Measurements from ENCODE around the gene UNKL.

Gene UNKL

GRCh38 chr16:1408171-1408837, 6.2 kb downstream of the UNKL start:
- Histone ChIP-seq H3K36me3 (ENCODE audit: control insufficient read depth, insufficient read depth, low read length, severe bottlenecking) (peaks cover 5% of the 10 kb centered on the region), H3K9ac (ENCODE audit: low read length) (peak overlapping the region; percentile 78), H3K4me1 (ENCODE audit: control insufficient read depth, insufficient read depth, low read length) (peaks cover 14% of the 10 kb centered on the region), H3K4me3 (ENCODE audit: low read length) (peak overlapping the region; percentile 85), H3K9me3 (ENCODE audit: control insufficient read depth, low read length) (no peaks in the 10 kb centered on the region), H3K27me3 (replicated peaks; ENCODE audit: control insufficient read depth, insufficient read depth, low read length) (no peaks in the 10 kb centered on the region)
- peak; percentile 98 for DNase-seq (ENCODE audit: low read depth)

- no peak for DNase-seq (ENCODE audit: low read depth)
- H3K36me3 ChIP-seq (ENCODE audit: control insufficient read depth, insufficient read depth, low read length, severe bottlenecking): peaks cover 8% of the 10 kb centered on the region
- peak overlapping the region; percentile 75 for H3K9ac ChIP-seq (ENCODE audit: low read length)
- H3K27me3 ChIP-seq (replicated peaks; ENCODE audit: control insufficient read depth, insufficient read depth, low read length): no peaks in the 10 kb centered on the region
- no peaks in the 10 kb centered on the region for H3K9me3 ChIP-seq (ENCODE audit: control insufficient read depth, low read length)
- H3K4me3 ChIP-seq (ENCODE audit: low read length): peak overlapping the region; percentile 85
- peaks cover 12% of the 10 kb centered on the region for H3K4me1 ChIP-seq (ENCODE audit: control insufficient read depth, insufficient read depth, low read length)
These were observed 6.8 kb downstream of the UNKL start for GRCh38 chr16:1407753-1408152.

GRCh38 chr16:1403733-1404132, 10.8 kb downstream of the UNKL start:
- no peak for DNase-seq (ENCODE audit: low read depth)
- no peak overlapping the region for H3K9ac ChIP-seq (ENCODE audit: low read length)
- peaks cover 25% of the 10 kb centered on the region for H3K36me3 ChIP-seq (ENCODE audit: control insufficient read depth, insufficient read depth, low read length, severe bottlenecking)
- H3K4me1 ChIP-seq (ENCODE audit: control insufficient read depth, insufficient read depth, low read length): peaks cover 10% of the 10 kb centered on the region
- no peaks in the 10 kb centered on the region for H3K27me3 ChIP-seq (replicated peaks; ENCODE audit: control insufficient read depth, insufficient read depth, low read length)
- no peak overlapping the region for H3K4me3 ChIP-seq (ENCODE audit: low read length)
- no peaks in the 10 kb centered on the region for H3K9me3 ChIP-seq (ENCODE audit: control insufficient read depth, low read length)

GRCh38 chr16:1403036-1403435, 11.5 kb downstream of the UNKL start:
- Histone ChIP-seq H3K36me3 (ENCODE audit: control insufficient read depth, insufficient read depth, low read length, severe bottlenecking) (peaks cover 31% of the 10 kb centered on the region), H3K9me3 (ENCODE audit: control insufficient read depth, low read length) (no peaks in the 10 kb centered on the region), H3K9ac (ENCODE audit: low read length) (no peak overlapping the region), H3K27me3 (replicated peaks; ENCODE audit: control insufficient read depth, insufficient read depth, low read length) (no peaks in the 10 kb centered on the region), H3K4me1 (ENCODE audit: control insufficient read depth, insufficient read depth, low read length) (peaks cover 5% of the 10 kb centered on the region), H3K4me3 (ENCODE audit: low read length) (no peak overlapping the region)
- no peak for DNase-seq (ENCODE audit: low read depth)

GRCh38 chr16:1401758-1402154, 12.7 kb downstream of the UNKL start:
- no peak overlapping the region for H3K9ac ChIP-seq (ENCODE audit: low read length)
- H3K4me1 ChIP-seq (ENCODE audit: control insufficient read depth, insufficient read depth, low read length): no peaks in the 10 kb centered on the region
- no peak for DNase-seq (ENCODE audit: low read depth)
- H3K36me3 ChIP-seq (ENCODE audit: control insufficient read depth, insufficient read depth, low read length, severe bottlenecking): peaks cover 31% of the 10 kb centered on the region
- no peak overlapping the region for H3K4me3 ChIP-seq (ENCODE audit: low read length)
- H3K27me3 ChIP-seq (replicated peaks; ENCODE audit: control insufficient read depth, insufficient read depth, low read length): no peaks in the 10 kb centered on the region
- H3K9me3 ChIP-seq (ENCODE audit: control insufficient read depth, low read length): no peaks in the 10 kb centered on the region

- no peak for DNase-seq (ENCODE audit: low read depth)
- H3K36me3 ChIP-seq (ENCODE audit: control insufficient read depth, insufficient read depth, low read length, severe bottlenecking): peaks cover 31% of the 10 kb centered on the region
- H3K4me3 ChIP-seq (ENCODE audit: low read length): no peak overlapping the region
- no peak overlapping the region for H3K9ac ChIP-seq (ENCODE audit: low read length)
- no peaks in the 10 kb centered on the region for H3K4me1 ChIP-seq (ENCODE audit: control insufficient read depth, insufficient read depth, low read length)
- H3K27me3 ChIP-seq (replicated peaks; ENCODE audit: control insufficient read depth, insufficient read depth, low read length): no peaks in the 10 kb centered on the region
- H3K9me3 ChIP-seq (ENCODE audit: control insufficient read depth, low read length): no peaks in the 10 kb centered on the region
These were observed 13.3 kb downstream of the UNKL start for GRCh38 chr16:1401061-1401757.

GRCh38 chr16:1398826-1399581, 15.5 kb downstream of the UNKL start:
- Histone ChIP-seq H3K9ac (ENCODE audit: low read length) (no peak overlapping the region), H3K9me3 (ENCODE audit: control insufficient read depth, low read length) (no peaks in the 10 kb centered on the region), H3K27me3 (replicated peaks; ENCODE audit: control insufficient read depth, insufficient read depth, low read length) (no peaks in the 10 kb centered on the region), H3K36me3 (ENCODE audit: control insufficient read depth, insufficient read depth, low read length, severe bottlenecking) (peaks cover 31% of the 10 kb centered on the region), H3K4me3 (ENCODE audit: low read length) (no peak overlapping the region), H3K4me1 (ENCODE audit: control insufficient read depth, insufficient read depth, low read length) (no peaks in the 10 kb centered on the region)
- DNase-seq (ENCODE audit: low read depth): no peak

GRCh38 chr16:1398351-1398750, 16.2 kb downstream of the UNKL start:
- Histone ChIP-seq H3K27me3 (replicated peaks; ENCODE audit: control insufficient read depth, insufficient read depth, low read length) (no peaks in the 10 kb centered on the region), H3K4me3 (ENCODE audit: low read length) (no peak overlapping the region), H3K4me1 (ENCODE audit: control insufficient read depth, insufficient read depth, low read length) (no peaks in the 10 kb centered on the region), H3K9me3 (ENCODE audit: control insufficient read depth, low read length) (no peaks in the 10 kb centered on the region), H3K36me3 (ENCODE audit: control insufficient read depth, insufficient read depth, low read length, severe bottlenecking) (peaks cover 37% of the 10 kb centered on the region), H3K9ac (ENCODE audit: low read length) (no peak overlapping the region)
- no peak for DNase-seq (ENCODE audit: low read depth)

GRCh38 chr16:1397779-1398178, 16.7 kb downstream of the UNKL start:
- Histone ChIP-seq H3K36me3 (ENCODE audit: control insufficient read depth, insufficient read depth, low read length, severe bottlenecking) (peaks cover 38% of the 10 kb centered on the region), H3K9me3 (ENCODE audit: control insufficient read depth, low read length) (no peaks in the 10 kb centered on the region), H3K4me3 (ENCODE audit: low read length) (no peak overlapping the region), H3K9ac (ENCODE audit: low read length) (no peak overlapping the region), H3K4me1 (ENCODE audit: control insufficient read depth, insufficient read depth, low read length) (no peaks in the 10 kb centered on the region), H3K27me3 (replicated peaks; ENCODE audit: control insufficient read depth, insufficient read depth, low read length) (no peaks in the 10 kb centered on the region)
- no peak for DNase-seq (ENCODE audit: low read depth)

GRCh38 chr16:1395444-1396031, 19.0 kb downstream of the UNKL start:
- Histone ChIP-seq H3K9ac (ENCODE audit: low read length) (no peak overlapping the region), H3K9me3 (ENCODE audit: control insufficient read depth, low read length) (no peaks in the 10 kb centered on the region), H3K27me3 (replicated peaks; ENCODE audit: control insufficient read depth, insufficient read depth, low read length) (no peaks in the 10 kb centered on the region), H3K4me1 (ENCODE audit: control insufficient read depth, insufficient read depth, low read length) (no peaks in the 10 kb centered on the region), H3K4me3 (ENCODE audit: low read length) (no peak overlapping the region), H3K36me3 (ENCODE audit: control insufficient read depth, insufficient read depth, low read length, severe bottlenecking) (peaks cover 41% of the 10 kb centered on the region)
- no peak for DNase-seq (ENCODE audit: low read depth)

GRCh38 chr16:1394367-1394951, 20.0 kb downstream of the UNKL start:
- no peak overlapping the region for H3K4me3 ChIP-seq (ENCODE audit: low read length)
- no peaks in the 10 kb centered on the region for H3K4me1 ChIP-seq (ENCODE audit: control insufficient read depth, insufficient read depth, low read length)
- no peak overlapping the region for H3K9ac ChIP-seq (ENCODE audit: low read length)
- H3K9me3 ChIP-seq (ENCODE audit: control insufficient read depth, low read length): no peaks in the 10 kb centered on the region
- no peaks in the 10 kb centered on the region for H3K27me3 ChIP-seq (replicated peaks; ENCODE audit: control insufficient read depth, insufficient read depth, low read length)
- H3K36me3 ChIP-seq (ENCODE audit: control insufficient read depth, insufficient read depth, low read length, severe bottlenecking): peaks cover 48% of the 10 kb centered on the region
- DNase-seq (ENCODE audit: low read depth): no peak
